ENCODE data around the gene KRT16.
"Not testable (repeated sequence)": the region's sequence is repeated elsewhere in the genome, so short reads cannot be mapped to it uniquely, and the experiment has no call there.

KRT16 gene

DNA sequence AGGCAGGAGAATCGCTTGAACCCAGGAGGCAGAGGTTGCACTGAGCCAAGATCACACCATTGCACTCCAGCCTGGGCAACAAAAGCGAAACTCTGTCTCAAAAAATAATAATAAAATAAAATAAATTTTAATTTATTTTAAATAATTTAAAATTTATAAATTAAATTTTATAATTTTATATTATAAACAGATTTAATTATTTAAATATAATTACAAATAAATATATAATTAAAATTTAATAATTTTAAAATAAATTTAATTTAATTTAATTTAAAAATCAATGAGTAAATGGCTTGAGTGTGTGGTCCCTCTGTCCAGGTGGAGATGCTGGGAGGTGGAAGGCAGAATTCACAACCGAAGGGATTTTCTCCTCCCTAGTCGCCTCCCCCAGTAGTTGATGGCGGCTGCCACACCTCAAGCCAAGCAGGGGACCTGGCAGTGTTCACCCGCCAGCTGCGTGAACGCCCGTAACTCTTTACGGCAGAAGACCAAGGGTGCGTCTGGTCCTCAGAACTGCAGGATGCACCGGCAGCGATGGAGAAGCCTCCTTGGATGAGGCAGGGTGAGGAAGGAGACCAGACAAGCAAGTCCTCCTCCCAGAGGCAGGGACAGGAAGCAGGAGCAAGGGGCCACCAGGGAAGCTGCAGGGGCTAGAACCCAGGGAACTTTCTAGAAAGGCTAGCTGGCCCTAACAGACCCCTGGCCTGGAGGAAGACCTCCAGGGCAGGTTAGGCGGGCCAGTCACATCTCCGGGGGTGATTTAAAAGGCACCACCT is 34.7 kb upstream of the KRT16 start:
- in situ Hi-C loops (cut with HindIII; ENCODE audit: low sequenced_read_pairs): no loop called here
- no peak overlapping the region for H3K4me3 ChIP-seq (ENCODE audit: low read depth, low read length)
- TF ChIP-seq, protein P1, sequence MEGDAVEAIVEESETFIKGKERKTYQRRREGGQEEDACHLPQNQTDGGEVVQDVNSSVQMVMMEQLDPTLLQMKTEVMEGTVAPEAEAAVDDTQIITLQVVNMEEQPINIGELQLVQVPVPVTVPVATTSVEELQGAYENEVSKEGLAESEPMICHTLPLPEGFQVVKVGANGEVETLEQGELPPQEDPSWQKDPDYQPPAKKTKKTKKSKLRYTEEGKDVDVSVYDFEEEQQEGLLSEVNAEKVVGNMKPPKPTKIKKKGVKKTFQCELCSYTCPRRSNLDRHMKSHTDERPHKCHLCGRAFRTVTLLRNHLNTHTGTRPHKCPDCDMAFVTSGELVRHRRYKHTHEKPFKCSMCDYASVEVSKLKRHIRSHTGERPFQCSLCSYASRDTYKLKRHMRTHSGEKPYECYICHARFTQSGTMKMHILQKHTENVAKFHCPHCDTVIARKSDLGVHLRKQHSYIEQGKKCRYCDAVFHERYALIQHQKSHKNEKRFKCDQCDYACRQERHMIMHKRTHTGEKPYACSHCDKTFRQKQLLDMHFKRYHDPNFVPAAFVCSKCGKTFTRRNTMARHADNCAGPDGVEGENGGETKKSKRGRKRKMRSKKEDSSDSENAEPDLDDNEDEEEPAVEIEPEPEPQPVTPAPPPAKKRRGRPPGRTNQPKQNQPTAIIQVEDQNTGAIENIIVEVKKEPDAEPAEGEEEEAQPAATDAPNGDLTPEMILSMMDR (IDR thresholded peaks at IDR 0.05; ENCODE audit: low read depth, low read length): no peak
- DNase-seq (ENCODE audit: low read depth, low spot score): no peak

DNA sequence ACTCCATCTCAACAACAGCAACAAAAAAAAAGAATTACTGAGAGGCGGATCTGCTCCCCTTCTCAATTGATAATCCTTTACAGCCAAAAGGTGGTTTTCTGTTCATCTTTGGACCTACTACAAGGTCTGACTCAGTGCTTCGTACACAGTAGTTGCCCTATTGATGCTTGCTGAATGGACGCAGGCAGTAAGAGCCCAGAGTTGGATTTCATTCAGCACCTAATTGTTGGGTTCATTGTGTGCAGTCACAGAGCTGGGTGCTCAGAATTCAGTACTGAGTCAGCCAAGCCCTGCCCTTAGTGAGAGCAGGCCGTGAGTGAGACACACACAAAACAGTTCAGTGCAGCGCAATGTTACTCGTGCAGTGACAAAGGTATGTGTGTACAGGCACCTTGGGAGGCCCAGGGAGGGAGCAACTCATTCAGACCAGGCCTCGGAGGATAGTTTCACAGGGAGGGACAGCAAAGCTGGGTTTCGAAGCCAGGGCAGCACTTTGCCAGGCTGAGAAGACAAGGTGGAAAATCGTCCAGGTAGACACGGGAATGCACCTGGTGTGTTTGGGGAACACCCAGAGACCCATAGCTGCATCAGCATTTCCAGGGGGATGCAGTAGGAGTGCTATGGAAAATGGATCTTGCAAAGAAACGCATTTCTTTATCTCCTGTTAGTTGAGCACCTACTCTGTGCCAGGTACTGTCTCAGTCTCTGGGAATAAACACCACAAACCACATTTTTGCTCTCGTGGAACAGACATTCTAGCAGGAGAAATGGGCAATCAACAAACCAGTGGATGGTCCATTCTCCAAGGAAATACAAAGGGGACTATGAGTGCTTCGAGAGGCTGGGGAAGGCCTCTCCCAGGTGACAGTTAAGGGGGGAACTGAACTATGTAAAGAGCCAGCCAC is 29.9 kb upstream of the KRT16 start:
- H3K4me3 ChIP-seq (ENCODE audit: low read depth, low read length): no peak overlapping the region
- DNase-seq (ENCODE audit: low read depth, low spot score): no peak
- TF ChIP-seq, protein P1 (IDR thresholded peaks at IDR 0.05; ENCODE audit: low read depth, low read length): no peak
- in situ Hi-C loops (cut with HindIII; ENCODE audit: low sequenced_read_pairs): no loop called here

DNA sequence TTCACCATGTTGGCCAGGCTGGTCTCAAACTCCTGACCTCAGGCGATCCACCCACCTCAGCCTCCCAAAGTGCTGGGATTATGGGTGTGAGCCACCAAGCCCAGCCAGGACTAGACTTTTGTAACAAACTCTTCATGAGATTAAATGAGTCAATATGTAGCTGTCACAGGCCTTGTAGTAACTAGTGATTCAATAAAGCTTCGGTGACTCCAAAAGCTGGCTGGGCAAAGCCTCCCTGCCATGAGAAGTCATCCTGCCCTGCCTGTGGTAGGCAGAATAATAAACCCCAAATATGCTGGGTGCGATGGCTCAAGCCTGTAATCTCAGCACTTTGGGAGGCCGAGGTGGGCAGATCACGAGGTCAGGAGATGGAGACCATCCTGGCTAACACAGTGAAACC is 28.0 kb upstream of the KRT16 start:
- not testable (repeated sequence) for DNase-seq (ENCODE audit: low read depth, low spot score); H3K4me3 ChIP-seq (ENCODE audit: low read depth, low read length)

DNA sequence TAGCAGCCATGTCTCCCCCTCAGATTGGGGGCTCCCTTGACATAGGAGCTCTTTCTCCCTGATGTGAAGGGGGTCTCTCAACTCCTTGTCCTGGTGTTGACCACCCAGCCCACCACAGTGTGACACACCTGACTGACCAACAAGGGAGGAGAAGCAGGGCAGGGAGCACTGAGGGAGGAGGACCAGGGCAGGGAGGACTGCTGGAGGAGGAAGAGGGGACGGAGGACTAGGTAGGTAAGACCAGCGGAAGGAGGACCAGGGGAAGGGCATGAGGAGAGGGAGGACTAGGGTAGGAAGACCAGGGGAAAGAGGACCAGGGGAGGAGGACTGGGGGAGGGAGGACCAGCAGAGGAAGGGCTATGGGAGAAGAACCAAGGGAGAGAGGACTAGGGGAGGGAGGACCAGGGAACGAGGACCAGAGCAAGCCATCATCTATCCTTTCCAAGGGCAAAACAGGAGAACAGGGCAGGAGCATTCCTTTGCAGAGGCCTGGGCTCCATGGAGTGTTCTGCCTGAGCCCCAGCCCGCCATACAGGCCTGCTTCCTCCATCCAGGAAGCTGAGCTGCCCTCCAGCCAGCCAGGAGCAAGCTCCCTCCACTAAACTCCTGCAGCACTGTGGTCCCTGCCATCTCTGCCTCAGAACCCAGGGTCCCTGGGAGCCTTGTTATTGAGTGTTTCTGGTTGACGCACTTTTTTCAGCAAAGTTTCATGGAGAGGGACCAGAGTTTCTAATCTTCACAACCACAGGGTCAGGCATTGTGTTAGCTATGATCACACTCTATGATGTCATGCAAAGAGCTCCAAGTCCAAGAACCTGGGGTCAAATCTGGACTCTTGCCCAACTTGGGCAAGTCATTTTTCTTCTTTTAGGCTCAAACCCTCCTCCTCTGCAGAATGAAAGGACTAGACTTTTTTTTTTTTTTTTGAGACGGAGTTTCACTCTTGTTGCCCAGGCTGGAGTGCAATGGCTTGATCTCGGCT is 27.2 kb upstream of the KRT16 start:
- no peak for DNase-seq (ENCODE audit: low read depth, low spot score)
- in situ Hi-C loops (cut with HindIII; ENCODE audit: low sequenced_read_pairs): no loop called here
- TF ChIP-seq, protein P1 (IDR thresholded peaks at IDR 0.05; ENCODE audit: low read depth, low read length): no peak
- no peak overlapping the region for H3K4me3 ChIP-seq (ENCODE audit: low read depth, low read length)

More for the DNA sequence above, 28.0 kb upstream of the KRT16 start:
- in situ Hi-C loops (cut with HindIII; ENCODE audit: low sequenced_read_pairs): not testable (repeated sequence)

DNA sequence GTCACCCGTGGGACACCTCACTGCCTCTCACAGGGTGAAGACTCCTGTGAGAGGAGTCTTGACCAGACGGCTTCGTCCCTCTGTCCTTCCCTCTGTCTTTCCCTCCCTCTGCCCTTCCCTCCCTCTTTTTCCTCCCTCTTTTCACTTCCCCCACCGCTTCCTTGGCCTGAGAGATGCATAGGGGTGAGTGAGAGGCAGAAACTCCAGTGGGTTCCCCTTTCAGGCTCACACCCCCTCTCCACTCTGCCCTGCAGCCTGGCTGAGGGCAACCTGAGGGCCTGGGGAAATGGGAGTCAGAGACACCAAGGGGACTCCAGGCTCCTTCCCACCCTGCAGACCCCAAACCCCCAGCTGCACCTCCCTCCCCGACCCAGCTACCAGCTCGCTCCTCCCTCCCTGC is 26.4 kb upstream of the KRT16 start:
- no peak overlapping the region for H3K4me3 ChIP-seq (ENCODE audit: low read depth, low read length)
- DNase-seq (ENCODE audit: low read depth, low spot score): no peak
- in situ Hi-C loops (cut with HindIII; ENCODE audit: low sequenced_read_pairs): no loop called here
- TF ChIP-seq, protein P1 (IDR thresholded peaks at IDR 0.05; ENCODE audit: low read depth, low read length): no peak

DNA sequence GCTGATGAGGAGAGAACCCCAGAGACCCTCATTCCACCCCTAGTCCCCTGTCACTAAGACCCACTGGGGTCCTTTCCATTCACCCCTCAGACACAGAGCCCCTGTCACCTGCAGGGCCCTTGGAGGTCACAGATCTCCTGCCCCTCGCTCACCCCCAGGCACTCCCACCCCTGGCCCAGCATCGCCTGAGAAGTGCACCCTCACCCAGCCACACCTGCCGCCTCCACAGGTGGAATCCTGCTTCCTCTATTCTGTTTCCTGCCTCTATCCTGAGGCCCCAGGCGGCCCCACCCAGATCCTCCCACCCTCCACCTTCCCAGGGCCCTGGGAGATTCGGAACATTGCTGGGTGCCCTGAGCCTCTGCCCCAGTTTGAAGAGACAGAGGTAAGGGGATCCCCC is 25.6 kb upstream of the KRT16 start:
- H3K4me3 ChIP-seq (ENCODE audit: low read depth, low read length): no peak overlapping the region
- in situ Hi-C loops (cut with HindIII; ENCODE audit: low sequenced_read_pairs): no loop called here
- TF ChIP-seq, protein P1 (IDR thresholded peaks at IDR 0.05; ENCODE audit: low read depth, low read length): no peak
- no peak for DNase-seq (ENCODE audit: low read depth, low spot score)
